Measurements from ENCODE around the gene INHA.

DNA sequence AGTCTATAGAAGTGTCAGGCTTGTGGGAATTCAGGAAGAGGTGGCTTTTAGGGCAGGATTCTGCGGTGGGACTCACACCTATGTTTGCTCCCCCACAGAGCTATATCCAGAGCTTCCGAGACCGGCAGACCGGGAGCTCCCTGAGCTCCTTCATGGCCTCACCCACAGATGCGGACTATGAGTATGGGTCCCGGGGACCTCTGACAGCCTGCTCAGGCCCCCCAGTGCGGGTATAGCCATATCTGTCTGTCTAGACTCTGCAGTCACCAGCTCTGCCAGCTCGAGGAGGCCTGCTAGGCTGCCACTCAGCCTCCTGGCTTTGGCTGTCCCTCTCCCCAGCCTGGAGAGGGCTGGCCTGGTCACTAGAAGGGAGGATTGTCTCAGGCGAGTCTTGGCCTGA is 22.5 kb upstream of the INHA start:
- TF ChIP-seq, protein P1, sequence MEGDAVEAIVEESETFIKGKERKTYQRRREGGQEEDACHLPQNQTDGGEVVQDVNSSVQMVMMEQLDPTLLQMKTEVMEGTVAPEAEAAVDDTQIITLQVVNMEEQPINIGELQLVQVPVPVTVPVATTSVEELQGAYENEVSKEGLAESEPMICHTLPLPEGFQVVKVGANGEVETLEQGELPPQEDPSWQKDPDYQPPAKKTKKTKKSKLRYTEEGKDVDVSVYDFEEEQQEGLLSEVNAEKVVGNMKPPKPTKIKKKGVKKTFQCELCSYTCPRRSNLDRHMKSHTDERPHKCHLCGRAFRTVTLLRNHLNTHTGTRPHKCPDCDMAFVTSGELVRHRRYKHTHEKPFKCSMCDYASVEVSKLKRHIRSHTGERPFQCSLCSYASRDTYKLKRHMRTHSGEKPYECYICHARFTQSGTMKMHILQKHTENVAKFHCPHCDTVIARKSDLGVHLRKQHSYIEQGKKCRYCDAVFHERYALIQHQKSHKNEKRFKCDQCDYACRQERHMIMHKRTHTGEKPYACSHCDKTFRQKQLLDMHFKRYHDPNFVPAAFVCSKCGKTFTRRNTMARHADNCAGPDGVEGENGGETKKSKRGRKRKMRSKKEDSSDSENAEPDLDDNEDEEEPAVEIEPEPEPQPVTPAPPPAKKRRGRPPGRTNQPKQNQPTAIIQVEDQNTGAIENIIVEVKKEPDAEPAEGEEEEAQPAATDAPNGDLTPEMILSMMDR (IDR thresholded peaks at IDR 0.05; ENCODE audit: poor library complexity): no peak
- TF ChIP-seq EZH2phosphoT487 (IDR thresholded peaks at IDR 0.05; ENCODE audit: low read depth, severe bottlenecking, unreplicated experiment) (no peak), EZH2 (IDR thresholded peaks at IDR 0.05; ENCODE audit: borderline replicate concordance) (no peak)
